HPDE6-E6E7 (cell line): ENCODE data around the gene MINDY3.

Experiments
- DNase-seq: peaks from one replicate; pipeline ENCODE4 v3.0.0; 2011; ENCODE audit warnings: missing footprints; ENCODE audit errors: extremely low spot score

Gene MINDY3

GRCh38 chr10:15738270-15738925 is 121.9 kb downstream of the MINDY3 start:
- DNase-seq: no peak

- DNase-seq: no peak
Observed at GRCh38 chr10:15737656-15738055, 122.7 kb downstream of the MINDY3 start.

GRCh38 chr10:15735763-15736162 is 124.5 kb downstream of the MINDY3 start:
- no peak for DNase-seq

- no peak for DNase-seq
Observed at GRCh38 chr10:15730341-15730740, 130.0 kb downstream of the MINDY3 start.

- no peak for DNase-seq
Observed at GRCh38 chr10:15729890-15730289, 130.4 kb downstream of the MINDY3 start.
